ENCODE results near the gene MKLN1.

GRCh38 chr7:131330299-131330698, 2.6 kb downstream of the MKLN1 start:
- TF ChIP-seq CTCF (IDR thresholded peaks at IDR 0.05) (no peak), EZH2 (IDR thresholded peaks at IDR 0.05; ENCODE audit: borderline replicate concordance, insufficient read depth, low read depth, low read length, poor library complexity, severe bottlenecking) (no peak)

Measured in B cell (primary cell).